GM19240 (cell line): Measurements from ENCODE around the gene EMILIN2.
"Not testable (repeated sequence)": the region's sequence is repeated elsewhere in the genome, so short reads cannot be mapped to it uniquely, and the experiment has no call there.

ENCODE experiments used
- DNase-seq: peaks from one replicate; pipeline ENCODE4 v3.0.0; 2011; ENCODE audit warnings: low spot score; ENCODE audit not compliant: insufficient read length

The EMILIN2 gene

GRCh38 chr18:2843146-2843545 lies 3.7 kb upstream of the EMILIN2 start:
- DNase-seq: no peak

- DNase-seq: no peak
These were observed 1.6 kb upstream of the EMILIN2 start for GRCh38 chr18:2845172-2845571.

GRCh38 chr18:2847317-2848246 lies 776 bp downstream of the EMILIN2 start:
- no peak for DNase-seq

GRCh38 chr18:2848247-2849246 lies 1.7 kb downstream of the EMILIN2 start:
- DNase-seq: no peak

GRCh38 chr18:2850816-2851215 lies 4.0 kb downstream of the EMILIN2 start:
- no peak for DNase-seq

- no peak for DNase-seq
These were observed 5.0 kb downstream of the EMILIN2 start for GRCh38 chr18:2851771-2852170.

- not testable (repeated sequence) for DNase-seq
These were observed 5.7 kb downstream of the EMILIN2 start for GRCh38 chr18:2852460-2852859.

- no peak for DNase-seq
These were observed 6.5 kb downstream of the EMILIN2 start for GRCh38 chr18:2853173-2853925.

GRCh38 chr18:2853926-2854664 lies 7.3 kb downstream of the EMILIN2 start:
- no peak for DNase-seq

- DNase-seq: no peak
These were observed 8.1 kb downstream of the EMILIN2 start for GRCh38 chr18:2854875-2855274.

GRCh38 chr18:2855560-2856350 lies 8.9 kb downstream of the EMILIN2 start:
- DNase-seq: no peak

- DNase-seq: no peak
These were observed 9.9 kb downstream of the EMILIN2 start for GRCh38 chr18:2856547-2857170.

- no peak for DNase-seq
These were observed 10.8 kb downstream of the EMILIN2 start for GRCh38 chr18:2857491-2858131.

- not testable (repeated sequence) for DNase-seq
These were observed 13.6 kb downstream of the EMILIN2 start for GRCh38 chr18:2860397-2860796.

GRCh38 chr18:2863997-2864396 lies 17.2 kb downstream of the EMILIN2 start:
- DNase-seq: not testable (repeated sequence)

- not testable (repeated sequence) for DNase-seq
These were observed 19.7 kb downstream of the EMILIN2 start for GRCh38 chr18:2866465-2866864.

- no peak for DNase-seq
These were observed 22.4 kb downstream of the EMILIN2 start for GRCh38 chr18:2869207-2869606.

GRCh38 chr18:2871111-2871720 lies 24.4 kb downstream of the EMILIN2 start:
- DNase-seq: no peak
